DMS53 treated with DMSO at 0.1 percent for 48 hours (cell line): ENCODE measurements around the gene LYST.
"Not testable (repeated sequence)": the region's sequence is repeated elsewhere in the genome, so short reads cannot be mapped to it uniquely, and the experiment has no call there.

Experiments
- DNase-seq: peaks from one replicate; lab custom pipeline; 2025; ENCODE audit not compliant: unreplicated experiment; lab: John Stamatoyannopoulos, UW

Gene LYST

GRCh38 chr1:235861857-235862256, 4.8 kb downstream of the LYST start:
- DNase-seq: no peak

GRCh38 chr1:235860829-235861228, 5.9 kb downstream of the LYST start:
- DNase-seq: no peak

GRCh38 chr1:235859789-235860188, 6.9 kb downstream of the LYST start:
- DNase-seq: no peak

GRCh38 chr1:235858766-235859165, 7.9 kb downstream of the LYST start:
- DNase-seq: no peak

GRCh38 chr1:235857756-235858155, 8.9 kb downstream of the LYST start:
- DNase-seq: no peak

- no peak for DNase-seq
These were observed 10.8 kb downstream of the LYST start for GRCh38 chr1:235855811-235856429.

GRCh38 chr1:235854347-235854746, 12.4 kb downstream of the LYST start:
- no peak for DNase-seq

- DNase-seq: no peak
These were observed 13.1 kb downstream of the LYST start for GRCh38 chr1:235853653-235854052.

GRCh38 chr1:235852887-235853286, 13.8 kb downstream of the LYST start:
- no peak for DNase-seq

- DNase-seq: no peak
These were observed 14.8 kb downstream of the LYST start for GRCh38 chr1:235851939-235852338.

- DNase-seq: not testable (repeated sequence)
These were observed 18.5 kb downstream of the LYST start for GRCh38 chr1:235848251-235848650.

- DNase-seq: not testable (repeated sequence)
These were observed 21.0 kb downstream of the LYST start for GRCh38 chr1:235845656-235846107.

- no peak for DNase-seq
These were observed 21.9 kb downstream of the LYST start for GRCh38 chr1:235844776-235845175.

- peak; percentile 67 for DNase-seq
These were observed 23.2 kb downstream of the LYST start for GRCh38 chr1:235843461-235843961.

- no peak for DNase-seq
These were observed 24.7 kb downstream of the LYST start for GRCh38 chr1:235841938-235842545.

GRCh38 chr1:235838021-235838420, 28.7 kb downstream of the LYST start:
- DNase-seq: no peak

- no peak for DNase-seq
These were observed 31.5 kb downstream of the LYST start for GRCh38 chr1:235835226-235835625.

GRCh38 chr1:235834620-235835019, 32.1 kb downstream of the LYST start:
- DNase-seq: no peak

GRCh38 chr1:235832011-235832410, 34.7 kb downstream of the LYST start:
- DNase-seq: no peak

- DNase-seq: no peak
These were observed 35.6 kb downstream of the LYST start for GRCh38 chr1:235831148-235831547.

- no peak for DNase-seq
These were observed 40.4 kb downstream of the LYST start for GRCh38 chr1:235826102-235826854.

GRCh38 chr1:235825229-235825628, 41.5 kb downstream of the LYST start:
- DNase-seq: no peak
